Measurements from ENCODE around the gene ARFGAP2.
A peak's percentile ranks its signal among the peaks of the same experiment; 100 is the strongest.

- TF ChIP-seq, protein P1, sequence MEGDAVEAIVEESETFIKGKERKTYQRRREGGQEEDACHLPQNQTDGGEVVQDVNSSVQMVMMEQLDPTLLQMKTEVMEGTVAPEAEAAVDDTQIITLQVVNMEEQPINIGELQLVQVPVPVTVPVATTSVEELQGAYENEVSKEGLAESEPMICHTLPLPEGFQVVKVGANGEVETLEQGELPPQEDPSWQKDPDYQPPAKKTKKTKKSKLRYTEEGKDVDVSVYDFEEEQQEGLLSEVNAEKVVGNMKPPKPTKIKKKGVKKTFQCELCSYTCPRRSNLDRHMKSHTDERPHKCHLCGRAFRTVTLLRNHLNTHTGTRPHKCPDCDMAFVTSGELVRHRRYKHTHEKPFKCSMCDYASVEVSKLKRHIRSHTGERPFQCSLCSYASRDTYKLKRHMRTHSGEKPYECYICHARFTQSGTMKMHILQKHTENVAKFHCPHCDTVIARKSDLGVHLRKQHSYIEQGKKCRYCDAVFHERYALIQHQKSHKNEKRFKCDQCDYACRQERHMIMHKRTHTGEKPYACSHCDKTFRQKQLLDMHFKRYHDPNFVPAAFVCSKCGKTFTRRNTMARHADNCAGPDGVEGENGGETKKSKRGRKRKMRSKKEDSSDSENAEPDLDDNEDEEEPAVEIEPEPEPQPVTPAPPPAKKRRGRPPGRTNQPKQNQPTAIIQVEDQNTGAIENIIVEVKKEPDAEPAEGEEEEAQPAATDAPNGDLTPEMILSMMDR (IDR thresholded peaks at IDR 0.05): no peak
- TF ChIP-seq POLR2A (IDR thresholded peaks at IDR 0.05): peak in 1 of 2 donors; percentile 60
Measured at GRCh38 chr11:47183969-47184368, 7.3 kb upstream of the ARFGAP2 start.

Data from adrenal gland (tissue), 5 donors.